GM19043 (cell line): ENCODE measurements around the gene ZNF264.
A peak's percentile ranks its signal among the peaks of the same experiment; 100 is the strongest.
"Not testable (repeated sequence)": the region's sequence is repeated elsewhere in the genome, so short reads cannot be mapped to it uniquely, and the experiment has no call there.

Experiments
- ATAC-seq: cut with Tn5 transposase; IDR thresholded peaks from one replicate; pipeline ENCODE4 v1.9.1; 2021; ENCODE audit warnings: low read depth; ENCODE audit not compliant: unreplicated experiment

The ZNF264 gene

GRCh38 chr19:57191141-57192076 is at the start of gene ZNF264:
TSS of gene ZNF264 (plus strand) at chr19:57191500. CDS start at chr19:57191914, 414 bp downstream.
- ATAC-seq: peak; percentile 94

GRCh38 chr19:57141699-57142098 is 49.6 kb upstream of the ZNF264 start:
- ATAC-seq: no peak

- no peak for ATAC-seq
Observed at GRCh38 chr19:57152921-57153320, 38.4 kb upstream of the ZNF264 start.

GRCh38 chr19:57161985-57162539 is 29.2 kb upstream of the ZNF264 start:
- ATAC-seq: no peak

GRCh38 chr19:57165846-57166245 is 25.5 kb upstream of the ZNF264 start:
- ATAC-seq: no peak

GRCh38 chr19:57167385-57167784 is 23.9 kb upstream of the ZNF264 start, which contains the start of gene DUXA:
TSS of gene DUXA (minus strand) at chr19:57167485. CDS start at chr19:57167443, 42 bp downstream.
- ATAC-seq: no peak

- no peak for ATAC-seq
Observed at GRCh38 chr19:57171551-57172081, 19.7 kb upstream of the ZNF264 start.

- ATAC-seq: no peak
Observed at GRCh38 chr19:57190301-57190700, 999 bp upstream of the ZNF264 start.

- ATAC-seq: no peak
Observed at GRCh38 chr19:57192077-57192420, 749 bp downstream of the ZNF264 start.

- ATAC-seq: no peak
Observed at GRCh38 chr19:57192993-57193392, 1.7 kb downstream of the ZNF264 start.

GRCh38 chr19:57197874-57198273 is 6.6 kb downstream of the ZNF264 start:
- not testable (repeated sequence) for ATAC-seq

GRCh38 chr19:57202160-57202559 is 10.9 kb downstream of the ZNF264 start:
- ATAC-seq: no peak

- no peak for ATAC-seq
Observed at GRCh38 chr19:57210381-57210780, 19.1 kb downstream of the ZNF264 start.

GRCh38 chr19:57212109-57212508 is 20.8 kb downstream of the ZNF264 start:
- ATAC-seq: no peak

- ATAC-seq: no peak
Observed at GRCh38 chr19:57227502-57227901, 36.2 kb downstream of the ZNF264 start.

GRCh38 chr19:57231686-57232085 is 40.4 kb downstream of the ZNF264 start:
- no peak for ATAC-seq

- ATAC-seq: no peak
Observed at GRCh38 chr19:57233207-57233606, 41.9 kb downstream of the ZNF264 start.

- peak; percentile 17 for ATAC-seq
Observed at GRCh38 chr19:57239982-57240310, 48.6 kb downstream of the ZNF264 start.

GRCh38 chr19:57240311-57241090 is 49.2 kb downstream of the ZNF264 start, which contains the start of gene ZNF805:
TSS of gene ZNF805 (plus strand) at chr19:57240632. CDS start at chr19:57240892, 260 bp downstream.
- peak; percentile 87 for ATAC-seq

- ATAC-seq: no peak
Observed at GRCh38 chr19:57241176-57241575, 49.9 kb downstream of the ZNF264 start.

- no peak for ATAC-seq
Observed at GRCh38 chr19:57242821-57243220, 51.5 kb downstream of the ZNF264 start.
